H7 (cell line): Measurements from ENCODE around the gene CACHD1. TPM values are rescaled to one million over a fixed set of nuclear protein-coding genes. Genes with fewer than 3 reads are reported as not detected.
"Not testable (repeated sequence)": the region's sequence is repeated elsewhere in the genome, so short reads cannot be mapped to it uniquely, and the experiment has no call there.

Source experiments
- DNase-seq: peaks from one replicate; pipeline ENCODE4 v3.0.0; 2012
- H3K27me3 ChIP-seq: 2 replicates; pipeline ENCODE4 v1.6.0; 2011; ENCODE audit warnings: mild to moderate bottlenecking, low read length; ENCODE audit not compliant: control insufficient read depth, insufficient read depth
- H3K36me3 ChIP-seq: replicated peaks from 2 replicates; pipeline ENCODE4 v1.5.1; 2011; ENCODE audit warnings: low read length; ENCODE audit not compliant: control insufficient read depth, insufficient read depth
- H3K4me3 ChIP-seq: 2 replicates; pipeline ENCODE4 v1.5.1; 2011; ENCODE audit warnings: low read depth, mild to moderate bottlenecking, control low read depth, low read length, moderate library complexity; ENCODE audit not compliant: insufficient read depth
- total RNA-seq: library from RNA; depleted of rRNA; stranded (reverse); fragments of >200 nt; shearing (Covaris generic); gene quantifications from 2 replicates; pipeline ENCODE4 v1.2.3, GENCODE V29; 2014

CACHD1 gene
- total RNA-seq, 1 experiment from 2014 or later: 53.5 TPM

GRCh38 chr1:64497088-64497883 lies 27.4 kb downstream of the CACHD1 start:
- no peaks in the 10 kb centered on the region for H3K27me3 ChIP-seq
- peak; percentile 52 for DNase-seq
- no peaks in the 10 kb centered on the region for H3K36me3 ChIP-seq
- no peak overlapping the region for H3K4me3 ChIP-seq

DNA sequence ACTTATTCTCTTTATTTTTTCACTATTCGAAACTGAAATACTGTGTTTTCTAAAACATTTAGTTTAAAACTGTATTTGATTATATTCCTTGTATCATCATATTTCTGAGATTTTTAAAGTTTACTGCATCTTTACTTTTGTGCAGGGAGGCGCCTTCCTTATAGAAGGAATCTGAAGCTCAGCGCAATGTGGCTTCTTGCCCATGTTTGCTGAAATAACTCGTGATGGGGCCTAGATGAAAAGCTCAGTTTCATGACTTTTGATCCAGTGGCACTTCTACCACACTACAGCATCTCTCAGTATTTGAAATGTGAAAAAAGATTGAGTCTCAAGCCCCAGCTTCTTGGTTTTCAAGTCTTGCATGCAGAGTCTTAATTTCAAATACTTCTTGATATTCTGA lies 28.4 kb downstream of the CACHD1 start:
- Histone ChIP-seq H3K4me3 (no peak overlapping the region), H3K36me3 (no peaks in the 10 kb centered on the region), H3K27me3 (no peaks in the 10 kb centered on the region)
- no peak for DNase-seq

GRCh38 chr1:64499011-64499410 lies 29.1 kb downstream of the CACHD1 start:
- no peaks in the 10 kb centered on the region for H3K27me3 ChIP-seq
- no peak for DNase-seq
- no peak overlapping the region for H3K4me3 ChIP-seq
- H3K36me3 ChIP-seq: no peaks in the 10 kb centered on the region

DNA sequence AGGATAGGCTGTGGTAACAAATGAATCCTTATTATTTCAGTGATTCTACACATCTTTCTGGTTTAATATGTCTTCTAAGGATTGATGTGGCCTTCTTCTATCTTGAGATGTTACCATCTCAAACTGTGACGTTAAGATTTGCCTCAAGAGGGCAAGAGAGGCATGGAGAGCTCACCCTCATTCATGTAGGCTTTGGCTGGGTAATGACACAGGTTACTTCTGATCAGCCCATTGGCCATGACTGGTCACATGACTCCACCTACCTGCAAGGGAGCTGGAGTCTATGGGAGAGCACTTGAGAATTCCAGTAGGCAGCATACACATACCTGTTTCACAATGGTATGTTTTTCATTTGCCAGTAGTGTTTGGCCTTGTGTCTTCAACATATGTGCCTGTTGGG lies 30.0 kb downstream of the CACHD1 start:
- H3K36me3 ChIP-seq: no peaks in the 10 kb centered on the region

DNA sequence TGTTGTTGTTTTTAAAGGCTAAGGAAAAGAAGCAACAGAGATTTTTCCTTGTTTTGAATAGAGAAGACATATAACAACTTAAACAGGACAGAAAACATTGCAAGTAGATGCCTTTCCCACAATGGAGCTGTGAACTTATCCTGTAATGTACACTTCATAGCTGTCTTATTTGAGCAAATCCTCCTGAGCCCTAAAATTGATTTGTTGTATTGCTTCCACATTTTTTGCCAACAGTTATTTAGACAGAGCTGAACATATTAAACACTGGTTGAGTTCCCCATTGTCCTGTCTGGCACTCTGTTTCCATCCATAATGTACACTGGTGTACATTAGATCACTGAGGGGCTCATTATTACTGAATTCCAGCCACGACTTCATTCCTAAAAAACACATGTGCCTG lies 32.2 kb downstream of the CACHD1 start:
- Histone ChIP-seq H3K4me3 (no peak overlapping the region), H3K27me3 (peaks cover 12% of the 10 kb centered on the region; the same call in 1 of the 2 replicates)
- no peak for DNase-seq

More for the DNA sequence above, 30.0 kb downstream of the CACHD1 start:
- Histone ChIP-seq H3K27me3 (no peaks in the 10 kb centered on the region), H3K4me3 (no peak overlapping the region)
- DNase-seq: no peak

GRCh38 chr1:64502931-64503330 lies 33.0 kb downstream of the CACHD1 start:
- no peaks in the 10 kb centered on the region for H3K36me3 ChIP-seq
- DNase-seq: no peak
- peaks cover 21% of the 10 kb centered on the region for H3K27me3 ChIP-seq
- no peak overlapping the region for H3K4me3 ChIP-seq

More for the DNA sequence above, 32.2 kb downstream of the CACHD1 start:
- H3K36me3 ChIP-seq: no peaks in the 10 kb centered on the region

GRCh38 chr1:64505232-64505943 lies 35.5 kb downstream of the CACHD1 start:
- H3K36me3 ChIP-seq: no peaks in the 10 kb centered on the region
- DNase-seq: peak; percentile 94
- H3K4me3 ChIP-seq: peak overlapping the region; percentile 42
- H3K27me3 ChIP-seq: peaks cover 26% of the 10 kb centered on the region

- Histone ChIP-seq H3K4me3 (peak overlapping the region; percentile 42), H3K36me3 (no peaks in the 10 kb centered on the region), H3K27me3 (peaks cover 27% of the 10 kb centered on the region)
- no peak for DNase-seq
These were observed 36.2 kb downstream of the CACHD1 start for GRCh38 chr1:64505944-64506655.

- Histone ChIP-seq H3K27me3 (peaks cover 27% of the 10 kb centered on the region), H3K4me3 (no peak overlapping the region), H3K36me3 (no peaks in the 10 kb centered on the region)
- DNase-seq: no peak
These were observed 38.7 kb downstream of the CACHD1 start for GRCh38 chr1:64508629-64509028.

GRCh38 chr1:64511044-64511443 lies 41.1 kb downstream of the CACHD1 start:
- DNase-seq: no peak
- no peaks in the 10 kb centered on the region for H3K36me3 ChIP-seq
- H3K4me3 ChIP-seq: no peak overlapping the region
- peaks cover 25% of the 10 kb centered on the region for H3K27me3 ChIP-seq

DNA sequence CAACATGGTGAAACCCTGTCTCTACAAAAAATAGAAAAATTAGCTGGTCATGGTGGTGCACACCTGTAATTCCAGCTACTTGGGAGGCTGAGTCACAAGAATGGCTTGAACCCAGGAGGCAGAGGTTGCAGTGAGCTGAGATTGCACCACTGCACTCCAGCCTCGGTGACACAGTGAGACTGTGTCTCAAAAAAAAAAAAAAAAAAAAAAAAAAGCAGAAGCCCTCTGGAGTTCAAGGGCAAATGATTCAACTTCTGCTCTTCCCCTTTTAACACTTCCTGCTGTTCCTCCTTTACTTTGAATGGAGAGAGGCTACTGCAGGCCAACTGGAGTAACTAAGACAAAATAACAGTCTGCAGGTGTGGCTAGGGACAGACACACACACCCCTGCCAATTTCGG lies 42.3 kb downstream of the CACHD1 start:
- not testable (repeated sequence) for H3K36me3 ChIP-seq, H3K4me3 ChIP-seq, DNase-seq
- peaks cover 13% of the 10 kb centered on the region for H3K27me3 ChIP-seq

GRCh38 chr1:64513545-64513944 lies 43.6 kb downstream of the CACHD1 start:
- Histone ChIP-seq H3K36me3 (no peaks in the 10 kb centered on the region), H3K4me3 (no peak overlapping the region), H3K27me3 (peaks cover 4% of the 10 kb centered on the region)
- DNase-seq: no peak

DNA sequence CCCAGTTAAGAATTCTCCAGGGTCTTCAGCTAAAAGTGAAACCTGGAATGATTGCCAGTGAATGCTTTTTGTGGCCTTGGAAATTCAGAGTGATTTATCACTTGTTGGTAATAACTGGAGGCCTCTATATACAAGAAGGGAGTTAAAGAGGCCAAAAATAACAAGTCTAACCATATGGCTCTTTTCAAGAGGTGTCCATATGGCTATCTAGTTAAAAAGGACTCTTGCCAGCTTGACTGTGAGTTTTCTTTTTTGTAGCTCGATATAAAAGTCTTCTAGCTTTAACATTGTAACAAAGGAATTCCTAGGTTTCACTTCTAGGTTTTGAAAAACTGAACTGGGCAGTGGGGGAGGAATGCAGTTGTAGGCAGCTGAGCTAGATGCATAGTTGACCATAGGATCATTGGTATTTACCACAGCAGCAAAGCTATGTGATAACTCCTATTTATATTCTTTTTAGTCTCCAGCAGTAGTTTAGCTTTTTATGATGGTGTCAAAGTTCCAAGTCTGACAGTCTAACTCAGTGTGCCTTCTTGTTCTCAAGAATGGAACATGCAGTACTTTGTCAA lies 44.4 kb downstream of the CACHD1 start:
- H3K4me3 ChIP-seq: no peak overlapping the region

DNA sequence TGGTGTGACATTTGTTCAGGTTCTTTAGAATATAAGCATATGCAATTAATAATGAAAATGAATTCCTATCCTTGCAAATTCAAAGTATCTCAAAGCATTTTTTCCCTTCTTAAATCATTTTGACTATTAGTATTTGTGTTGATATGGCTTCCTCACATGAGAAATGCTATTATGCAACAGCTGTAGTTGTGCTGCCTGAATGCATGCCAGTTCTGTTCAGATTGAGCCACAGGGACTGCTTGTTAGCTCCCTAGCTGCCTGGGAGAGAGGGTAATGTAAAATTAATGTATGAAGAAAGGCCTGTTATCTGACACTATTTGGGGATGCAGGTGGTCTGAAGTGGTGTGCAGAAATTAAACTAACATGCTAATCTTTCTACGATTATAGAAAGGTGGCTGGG lies 45.5 kb downstream of the CACHD1 start:
- H3K36me3 ChIP-seq: no peaks in the 10 kb centered on the region
- no peak overlapping the region for H3K4me3 ChIP-seq
- DNase-seq: no peak
- peaks cover under 1% of the 10 kb centered on the region; the same call in 1 of the 2 replicates for H3K27me3 ChIP-seq

More for the DNA sequence above, 44.4 kb downstream of the CACHD1 start:
- Histone ChIP-seq H3K36me3 (no peaks in the 10 kb centered on the region), H3K27me3 (peaks cover 4% of the 10 kb centered on the region)
- DNase-seq: no peak
